T-helper 1 cell treated with Interleukin-12 subunit alpha and Interleukin-12 subunit beta and Interleukin-4 antibody, amounts not matched to agents 30 μg/mL and 1 μg/mL, for 36 hours (primary cell): Measurements from ENCODE around the gene ATP8B1.

ENCODE experiments used
- H3K27ac Mint-ChIP-seq: one replicate; pipeline ENCODE4 v1.8.0; 2021; ENCODE audit warnings: mild to moderate bottlenecking, mixed read lengths
- H3K27me3 Mint-ChIP-seq: one replicate; pipeline ENCODE4 v1.8.0; 2021; ENCODE audit warnings: low read depth, mixed read lengths
- H3K36me3 Mint-ChIP-seq: one replicate; pipeline ENCODE4 v1.8.0; 2021; ENCODE audit warnings: low read depth, mixed read lengths
- H3K4me1 Mint-ChIP-seq: one replicate; pipeline ENCODE4 v1.8.0; 2021; ENCODE audit warnings: low read depth, mixed read lengths
- H3K4me3 Mint-ChIP-seq: one replicate; pipeline ENCODE4 v1.8.0; 2021; ENCODE audit warnings: mild to moderate bottlenecking, moderate library complexity, mixed read lengths
- H3K9me3 Mint-ChIP-seq: one replicate; pipeline ENCODE4 v1.8.0; 2021; ENCODE audit warnings: mixed read lengths

Gene ATP8B1

GRCh38 chr18:57791911-57792310 lies 11.2 kb downstream of the ATP8B1 start:
- Mint-ChIP-seq H3K4me3 (no peak overlapping the region), H3K4me1 (no peaks in the 10 kb centered on the region), H3K27me3 (peaks cover 12% of the 10 kb centered on the region), H3K9me3 (peaks cover 3% of the 10 kb centered on the region), H3K27ac (no peak overlapping the region), H3K36me3 (no peaks in the 10 kb centered on the region)

GRCh38 chr18:57791192-57791591 lies 11.9 kb downstream of the ATP8B1 start:
- no peak overlapping the region for H3K27ac Mint-ChIP-seq
- H3K27me3 Mint-ChIP-seq = peaks cover 7% of the 10 kb centered on the region
- no peaks in the 10 kb centered on the region for H3K4me1 Mint-ChIP-seq
- no peak overlapping the region for H3K4me3 Mint-ChIP-seq
- H3K36me3 Mint-ChIP-seq = no peaks in the 10 kb centered on the region
- peaks cover 3% of the 10 kb centered on the region for H3K9me3 Mint-ChIP-seq

- H3K4me1 Mint-ChIP-seq = no peaks in the 10 kb centered on the region
- no peaks in the 10 kb centered on the region for H3K36me3 Mint-ChIP-seq
- H3K27me3 Mint-ChIP-seq = peaks cover 7% of the 10 kb centered on the region
Measured at GRCh38 chr18:57790316-57790715, 12.8 kb downstream of the ATP8B1 start.

GRCh38 chr18:57789759-57790158 lies 13.4 kb downstream of the ATP8B1 start:
- Mint-ChIP-seq H3K27me3 (peaks cover 7% of the 10 kb centered on the region), H3K4me1 (no peaks in the 10 kb centered on the region), H3K36me3 (no peaks in the 10 kb centered on the region), H3K27ac (no peak overlapping the region), H3K4me3 (no peak overlapping the region), H3K9me3 (no peaks in the 10 kb centered on the region)

More at GRCh38 chr18:57790316-57790715, 12.8 kb downstream of the ATP8B1 start:
- Mint-ChIP-seq H3K27ac (no peak overlapping the region), H3K9me3 (peaks cover under 1% of the 10 kb centered on the region), H3K4me3 (no peak overlapping the region)

GRCh38 chr18:57789090-57789489 lies 14.0 kb downstream of the ATP8B1 start:
- H3K36me3 Mint-ChIP-seq = no peaks in the 10 kb centered on the region
- no peak overlapping the region for H3K4me3 Mint-ChIP-seq
- H3K9me3 Mint-ChIP-seq = no peaks in the 10 kb centered on the region
- H3K27me3 Mint-ChIP-seq = peaks cover 7% of the 10 kb centered on the region
- no peaks in the 10 kb centered on the region for H3K4me1 Mint-ChIP-seq
- H3K27ac Mint-ChIP-seq = no peak overlapping the region

- no peak overlapping the region for H3K27ac Mint-ChIP-seq
- no peak overlapping the region for H3K4me3 Mint-ChIP-seq
Measured at GRCh38 chr18:57787068-57787685, 15.9 kb downstream of the ATP8B1 start.

GRCh38 chr18:57785751-57786437 lies 17.2 kb downstream of the ATP8B1 start:
- Mint-ChIP-seq H3K27ac (no peak overlapping the region), H3K9me3 (no peaks in the 10 kb centered on the region), H3K4me3 (no peak overlapping the region), H3K36me3 (no peaks in the 10 kb centered on the region), H3K27me3 (no peaks in the 10 kb centered on the region), H3K4me1 (no peaks in the 10 kb centered on the region)

More at GRCh38 chr18:57787068-57787685, 15.9 kb downstream of the ATP8B1 start:
- H3K27me3 Mint-ChIP-seq = no peaks in the 10 kb centered on the region
- H3K4me1 Mint-ChIP-seq = no peaks in the 10 kb centered on the region
- no peaks in the 10 kb centered on the region for H3K36me3 Mint-ChIP-seq
- H3K9me3 Mint-ChIP-seq = no peaks in the 10 kb centered on the region

- Mint-ChIP-seq H3K4me1 (no peaks in the 10 kb centered on the region), H3K27ac (no peak overlapping the region), H3K36me3 (no peaks in the 10 kb centered on the region), H3K27me3 (no peaks in the 10 kb centered on the region), H3K4me3 (no peak overlapping the region), H3K9me3 (no peaks in the 10 kb centered on the region)
Measured at GRCh38 chr18:57784801-57785114, 18.4 kb downstream of the ATP8B1 start.

GRCh38 chr18:57784034-57784800 lies 18.9 kb downstream of the ATP8B1 start:
- Mint-ChIP-seq H3K4me3 (no peak overlapping the region), H3K36me3 (no peaks in the 10 kb centered on the region), H3K9me3 (no peaks in the 10 kb centered on the region)

GRCh38 chr18:57782049-57782448 lies 21.1 kb downstream of the ATP8B1 start:
- Mint-ChIP-seq H3K9me3 (no peaks in the 10 kb centered on the region), H3K4me3 (no peak overlapping the region), H3K36me3 (no peaks in the 10 kb centered on the region), H3K4me1 (no peaks in the 10 kb centered on the region), H3K27me3 (no peaks in the 10 kb centered on the region), H3K27ac (no peak overlapping the region)

More at GRCh38 chr18:57784034-57784800, 18.9 kb downstream of the ATP8B1 start:
- H3K27me3 Mint-ChIP-seq = no peaks in the 10 kb centered on the region
- H3K4me1 Mint-ChIP-seq = no peaks in the 10 kb centered on the region
- no peak overlapping the region for H3K27ac Mint-ChIP-seq

- H3K4me3 Mint-ChIP-seq = no peak overlapping the region
- no peaks in the 10 kb centered on the region for H3K4me1 Mint-ChIP-seq
- H3K27me3 Mint-ChIP-seq = no peaks in the 10 kb centered on the region
- no peak overlapping the region for H3K27ac Mint-ChIP-seq
- H3K36me3 Mint-ChIP-seq = no peaks in the 10 kb centered on the region
- H3K9me3 Mint-ChIP-seq = no peaks in the 10 kb centered on the region
Measured at GRCh38 chr18:57780706-57781347, 22.3 kb downstream of the ATP8B1 start.

GRCh38 chr18:57780318-57780705 lies 22.8 kb downstream of the ATP8B1 start:
- no peaks in the 10 kb centered on the region for H3K27me3 Mint-ChIP-seq
- no peaks in the 10 kb centered on the region for H3K9me3 Mint-ChIP-seq
- H3K4me3 Mint-ChIP-seq = no peak overlapping the region
- H3K36me3 Mint-ChIP-seq = no peaks in the 10 kb centered on the region
- H3K4me1 Mint-ChIP-seq = no peaks in the 10 kb centered on the region
- no peak overlapping the region for H3K27ac Mint-ChIP-seq

GRCh38 chr18:57776767-57777166 lies 26.3 kb downstream of the ATP8B1 start:
- peaks cover 5% of the 10 kb centered on the region for H3K27me3 Mint-ChIP-seq
- no peaks in the 10 kb centered on the region for H3K9me3 Mint-ChIP-seq
- no peak overlapping the region for H3K4me3 Mint-ChIP-seq
- H3K4me1 Mint-ChIP-seq = no peaks in the 10 kb centered on the region
- no peak overlapping the region for H3K27ac Mint-ChIP-seq
- no peaks in the 10 kb centered on the region for H3K36me3 Mint-ChIP-seq

- Mint-ChIP-seq H3K4me1 (no peaks in the 10 kb centered on the region), H3K4me3 (no peak overlapping the region), H3K36me3 (no peaks in the 10 kb centered on the region), H3K27me3 (peaks cover 5% of the 10 kb centered on the region), H3K27ac (no peak overlapping the region), H3K9me3 (no peaks in the 10 kb centered on the region)
Measured at GRCh38 chr18:57776354-57776753, 26.8 kb downstream of the ATP8B1 start.
